Pancreas (tissue), 10 donors: ENCODE measurements around the gene VAPB. TPM values are rescaled to one million over a fixed set of nuclear protein-coding genes. Genes with fewer than 3 reads are reported as not detected.

Experiments used
- ATAC-seq, 4 donors: fragments of 200-7000 bp; cut with Tn5 transposase; one replicate each; pipeline versions ENCODE4 v1.8.0 to v1.9.1; 2020; ENCODE audit warnings: mild to moderate bottlenecking in 4 of 4, moderate library complexity in 4 of 4
- DNase-seq, 6 donors: peaks; one replicate each; pipeline ENCODE4 v3.0.0-alpha.2; 2020
- FAIRE-seq: peaks from 2 replicates; lab custom pipeline; 2012; peaks lifted over from hg19 to GRCh38; lab: Jason Lieb, UNC
- H3K27ac ChIP-seq, 4 donors: fragments of 200-600 bp; sonication (generic); 1 replicate in 3 of 4; 2 replicates in 1 of 4; pipeline versions ENCODE4 v1.5.0 to v1.8.0; 2020
- H3K27me3 ChIP-seq, 4 donors: fragments of 200-600 bp; one replicate each; pipeline ENCODE4 v1.8.0; 2021
- H3K36me3 ChIP-seq, 3 donors: fragments of 200-600 bp; sonication (generic) in 1 of 3; one replicate each; pipeline versions ENCODE4 v1.5.0 to v1.8.0; 2020 to 2021
- H3K4me1 ChIP-seq, 3 donors: fragments of 200-600 bp; one replicate each; pipeline ENCODE4 v1.8.0; 2021
- H3K4me3 ChIP-seq, 4 donors: fragments of 200-600 bp; sonication (generic) in 2 of 4; one replicate each; pipeline versions ENCODE4 v1.5.0 to v1.8.0; 2020 to 2021
- H3K9me3 ChIP-seq, 4 donors: fragments of 200-600 bp; one replicate each; pipeline ENCODE4 v1.8.0; 2021
- CTCF ChIP-seq, 4 donors: fragments of 200-600 bp; sonication (generic) in 3 of 4; IDR thresholded peaks; one replicate each; pipeline versions ENCODE4 v1.5.0 to v1.8.0; 2021; ENCODE audit warnings: antibody characterized with exemption in 4 of 4
- WGBS, 2 donors: extraction: QIAGEN DNeasy Blood & Tissue Kit; methylation state at CpG; one replicate each; pipeline ENCODE4 v1.1.7; 2013; 5-methylcytosine and 5-hydroxymethylcytosine counted together
- intact Hi-C, 3 donors: fragments of 100-400 bp; cut with DNase I; formaldehyde crosslinking; loops; one replicate each; pipeline versions ENCODE4 v1.11.1 to v1.14.2; 2022
- polyA plus RNA-seq, 2 donors: library from polyadenylated mRNA; stranded (reverse); fragments of 200-250 nt; gene quantifications; one replicate each; pipeline ENCODE4 v1.2.3, GENCODE V29; 2013
- total RNA-seq, 6 donors: library from RNA; stranded (reverse); fragmentation: NEBNext Ultra II Directional in 4 of 6; extraction: Animal tissue kit (Norgen Biotek cat#: 25700) in 4 of 6; gene quantifications; one replicate each; pipeline versions ENCODE4 v1.2.1 to v1.2.4, GENCODE V29; 2021 to 2023
- donor health status: healthy with polysubstance abuse.
- donor health status: DM: no; HTN: no; CAD: no; lungs with moderate emphysema.
- donor health status: DM: no; HTN: no; CAD: no.
- donor health status: control.
- donor health status: control.
- donor health status: Bipolar disorder and iron deficiency.
- donor health status: DM: yes; HTN: yes; CAD: no.
- donor health status: DM: no; HTN: no; CAD: no.
- donor health status: DM: no; HTN: no; CAD: no.
- donor health status: DM: yes; HTN: yes; CAD: no.

The VAPB gene
- total RNA-seq (10 to 100 TPM; 18.2 to 30.3 (median 21.8) TPM), polyA plus RNA-seq (10 to 100 TPM in 1 of 2 donors, 1 to 10 TPM in 1; 9.6 to 18.8 TPM)

- H3K36me3 ChIP-seq: no peaks in the 10 kb centered on the region
- no peaks in the 10 kb centered on the region for H3K27me3 ChIP-seq
- H3K4me3 ChIP-seq: peak within 1 kb of the TSS; percentile 58 to 91 (median 74)
- no peaks in the 10 kb centered on the region for H3K9me3 ChIP-seq
- H3K4me1 ChIP-seq: peaks cover 0 to 19% (median 10%) of the 10 kb centered on the region in 3 donors
- 0 to 1% methylated on average over 42 to 51 of the region's 51 CpGs for WGBS, 2 donors
- peak within 1 kb of the TSS; percentile 71 to 84 (median 76) for H3K27ac ChIP-seq
- ATAC-seq (peak; percentile 98 to 100 (median 100)), FAIRE-seq (no peak), DNase-seq (peak; percentile 91 to 99 (median 98))
- TF ChIP-seq CTCF (IDR thresholded peaks at IDR 0.05): no peak
- intact Hi-C loops: no loop called here
Observed at GRCh38 chr20:58388882-58389323, at the start of gene VAPB. VAPB (plus strand) TSS chr20:58389229; CDS start chr20:58389460, 231 bp downstream.

GRCh38 chr20:58339741-58340140 is 49.3 kb upstream of the VAPB start:
- H3K27ac ChIP-seq: no peak overlapping the region
- FAIRE-seq: no peak
- no peaks in the 10 kb centered on the region for H3K36me3 ChIP-seq
- no peak for DNase-seq
- H3K4me1 ChIP-seq: no peaks in the 10 kb centered on the region
- H3K27me3 ChIP-seq: no peaks in the 10 kb centered on the region
- no peaks in the 10 kb centered on the region for H3K9me3 ChIP-seq
- intact Hi-C loops: no loop called here
- TF ChIP-seq CTCF (IDR thresholded peaks at IDR 0.05): no peak
- ATAC-seq: no peak
- no peak overlapping the region for H3K4me3 ChIP-seq
- WGBS, 2 donors: 96 to 97% methylated on average over 6 of the region's 6 CpGs

GRCh38 chr20:58340151-58340550 is 48.9 kb upstream of the VAPB start:
- Histone ChIP-seq H3K9me3 (no peaks in the 10 kb centered on the region), H3K27me3 (no peaks in the 10 kb centered on the region), H3K4me3 (no peak overlapping the region), H3K4me1 (no peaks in the 10 kb centered on the region), H3K36me3 (no peaks in the 10 kb centered on the region), H3K27ac (no peak overlapping the region)
- WGBS, 2 donors: 82 to 87% methylated on average over 4 of the region's 4 CpGs
- no peak for TF ChIP-seq CTCF (IDR thresholded peaks at IDR 0.05)
- FAIRE-seq (no peak), DNase-seq (no peak), ATAC-seq (no peak)
- intact Hi-C loops: no loop called here

GRCh38 chr20:58340853-58341252 is 48.2 kb upstream of the VAPB start:
- 87 to 93% methylated on average over 2 of the region's 2 CpGs for WGBS, 2 donors
- ATAC-seq: no peak
- DNase-seq: no peak
- H3K4me1 ChIP-seq: no peaks in the 10 kb centered on the region
- no peaks in the 10 kb centered on the region for H3K9me3 ChIP-seq
- H3K27ac ChIP-seq: no peak overlapping the region
- H3K27me3 ChIP-seq: no peaks in the 10 kb centered on the region
- no peak for TF ChIP-seq CTCF (IDR thresholded peaks at IDR 0.05)
- no peak overlapping the region for H3K4me3 ChIP-seq
- no peak for FAIRE-seq
- intact Hi-C loops: no loop called here
- H3K36me3 ChIP-seq: peaks cover 0 to 7% (median 0%) of the 10 kb centered on the region in 3 donors

GRCh38 chr20:58342104-58342945 is 46.7 kb upstream of the VAPB start:
- TF ChIP-seq CTCF (IDR thresholded peaks at IDR 0.05): no peak
- no peak for DNase-seq
- peaks cover 0 to 12% (median 0%) of the 10 kb centered on the region in 3 donors for H3K36me3 ChIP-seq
- no peaks in the 10 kb centered on the region for H3K9me3 ChIP-seq
- no peak for ATAC-seq
- intact Hi-C loops: no loop called here
- WGBS, 2 donors: 94 to 97% methylated on average over 3 of the region's 3 CpGs
- no peak overlapping the region for H3K27ac ChIP-seq
- no peak overlapping the region for H3K4me3 ChIP-seq
- FAIRE-seq: no peak
- no peaks in the 10 kb centered on the region for H3K27me3 ChIP-seq
- H3K4me1 ChIP-seq: no peaks in the 10 kb centered on the region
